ENCODE data around the gene RMND1. TPM values are rescaled to one million over a fixed set of nuclear protein-coding genes. Genes with fewer than 3 reads are reported as not detected.
A peak's percentile ranks its signal among the peaks of the same experiment; 100 is the strongest.

RMND1 gene
- total RNA-seq, 2 experiments from 2014 or later: 6.5 to 7.5 TPM

- H3K36me3 Mint-ChIP-seq (ENCODE audit: low read depth): peaks cover 37% of the 10 kb centered on the region
- peak overlapping the region; percentile 70 for H3K27ac Mint-ChIP-seq
- peak overlapping the region; percentile 5 for H3K4me3 ChIP-seq (ENCODE audit: low read length)
- peak in 4 of 14 experiments; percentile 26 to 66 (median 44) for DNase-seq
- ATAC-seq (ENCODE audit: poor library complexity): no peak
- H3K36me3 ChIP-seq (ENCODE audit: insufficient read depth, low read length): peaks cover 23% of the 10 kb centered on the region
- TF ChIP-seq CTCF (IDR thresholded peaks at IDR 0.05): no peak
- no peaks in the 10 kb centered on the region for H3K9me3 Mint-ChIP-seq
- H3K27me3 Mint-ChIP-seq: no peaks in the 10 kb centered on the region
- peak overlapping the region in 1 of 2 donors; percentile 33 for H3K27ac ChIP-seq (ENCODE audit: low read depth in 1 of 2, low read length in 2 of 2)
- H3K4me1 Mint-ChIP-seq (ENCODE audit: low read depth): peaks cover 71% of the 10 kb centered on the region
- peaks cover 58% of the 10 kb centered on the region for H3K4me1 ChIP-seq (ENCODE audit: insufficient read depth, low read length)
- intact Hi-C loops (cut with DNase I, micrococcal nuclease): no loop called here
- POLR2A ChIA-PET: interaction anchor here (0.8 to 8.6 kb wide), 5 partner anchors 11 to 811 kb away, joined by 3 to 102 read pairs (median 5); partner anchors contain the start of genes RMND1 and ZBTB2
- H3K4me3 Mint-ChIP-seq: peak overlapping the region; percentile 69
- no peaks in the 10 kb centered on the region for H3K9me3 ChIP-seq (ENCODE audit: control insufficient read depth in 1 of 2, insufficient read depth in 1 of 2, low read length in 2 of 2)
- CTCF ChIA-PET: interaction anchor here (0.7 to 2.5 kb wide), 6 partner anchors 8 to 343 kb away, joined by 3 to 6 read pairs (median 4); no protein-coding TSS in a partner anchor
- H3K27me3 ChIP-seq (ENCODE audit: control insufficient read depth in 1 of 2, insufficient read depth in 2 of 2, low read length in 2 of 2): no peaks in the 10 kb centered on the region
Observed at GRCh38 chr6:151374036-151374683, 77.8 kb downstream of the RMND1 start.

GRCh38 chr6:151372164-151372563, 79.8 kb downstream of the RMND1 start:
- H3K27me3 ChIP-seq (ENCODE audit: control insufficient read depth in 1 of 2, insufficient read depth in 2 of 2, low read length in 2 of 2): no peaks in the 10 kb centered on the region
- Mint-ChIP-seq H3K4me1 (ENCODE audit: low read depth) (peaks cover 57% of the 10 kb centered on the region), H3K27me3 (no peaks in the 10 kb centered on the region), H3K36me3 (ENCODE audit: low read depth) (peaks cover 50% of the 10 kb centered on the region), H3K27ac (peak overlapping the region; percentile 70), H3K9me3 (no peaks in the 10 kb centered on the region), H3K4me3 (peak overlapping the region; percentile 76)
- ChIA-PET CTCF (interaction anchor here (0.9 kb wide), 1 partner anchor 48 kb away, joined by 3 read pairs; no protein-coding TSS in a partner anchor), POLR2A (interaction anchor here (0.6 to 8.6 kb wide), 2 partner anchors 17 to 1614 kb away, joined by 3 to 102 read pairs; partner anchors contain the start of gene ZBTB2)
- H3K9me3 ChIP-seq (ENCODE audit: control insufficient read depth in 1 of 2, insufficient read depth in 1 of 2, low read length in 2 of 2): no peaks in the 10 kb centered on the region
- no peak for TF ChIP-seq CTCF (IDR thresholded peaks at IDR 0.05)
- peaks cover 46% of the 10 kb centered on the region for H3K4me1 ChIP-seq (ENCODE audit: insufficient read depth, low read length)
- H3K36me3 ChIP-seq (ENCODE audit: insufficient read depth, low read length): peaks cover 29% of the 10 kb centered on the region
- ATAC-seq (ENCODE audit: poor library complexity): no peak
- DNase-seq: peak in 2 of 14 experiments; percentile 23 to 25
- H3K4me3 ChIP-seq (ENCODE audit: low read length): no peak overlapping the region
- intact Hi-C loops (cut with DNase I, micrococcal nuclease): no loop called here
- H3K27ac ChIP-seq (ENCODE audit: low read depth in 1 of 2, low read length in 2 of 2): peak overlapping the region; percentile 4 to 45

GRCh38 chr6:151370509-151371078, 81.3 kb downstream of the RMND1 start:
- Histone ChIP-seq H3K27me3 (ENCODE audit: control insufficient read depth in 1 of 2, insufficient read depth in 2 of 2, low read length in 2 of 2) (no peaks in the 10 kb centered on the region), H3K9me3 (ENCODE audit: control insufficient read depth in 1 of 2, insufficient read depth in 1 of 2, low read length in 2 of 2) (no peaks in the 10 kb centered on the region), H3K27ac (ENCODE audit: low read depth in 1 of 2, low read length in 2 of 2) (no peak overlapping the region), H3K36me3 (ENCODE audit: insufficient read depth, low read length) (peaks cover 41% of the 10 kb centered on the region), H3K4me3 (ENCODE audit: low read length) (no peak overlapping the region), H3K4me1 (ENCODE audit: insufficient read depth, low read length) (peaks cover 36% of the 10 kb centered on the region)
- ChIA-PET POLR2A (interaction anchor here (8.6 kb wide), 1 partner anchor 19 kb away, joined by 102 read pairs; the partner anchor contains the start of gene ZBTB2), CTCF (interaction anchor here (1.1 kb wide), 1 partner anchor 13 kb away, joined by 4 read pairs; no protein-coding TSS in a partner anchor)
- ATAC-seq (ENCODE audit: poor library complexity): no peak
- Mint-ChIP-seq H3K4me3 (no peak overlapping the region), H3K36me3 (ENCODE audit: low read depth) (peaks cover 64% of the 10 kb centered on the region), H3K27ac (peak overlapping the region; percentile 70), H3K27me3 (no peaks in the 10 kb centered on the region), H3K9me3 (no peaks in the 10 kb centered on the region), H3K4me1 (ENCODE audit: low read depth) (peaks cover 42% of the 10 kb centered on the region)
- TF ChIP-seq CTCF (IDR thresholded peaks at IDR 0.05): no peak
- DNase-seq: no peak
- intact Hi-C loops (cut with DNase I, micrococcal nuclease): loop anchor here in 1 of 2 experiments (2.0 kb wide), 1 partner anchor 14 kb away; no protein-coding TSS in a partner anchor
